Panc1 (cell line): ENCODE results near the gene CTCFL. TPM values are rescaled to one million over a fixed set of nuclear protein-coding genes. Genes with fewer than 3 reads are reported as not detected.

Source experiments
- ATAC-seq: fragments of 200-7000 bp; cut with Tn5 transposase; 2 replicates; pipeline ENCODE4 v1.9.1; 2020; ENCODE audit warnings: mild to moderate bottlenecking, moderate library complexity
- BruUV-seq: library from RNA; stranded (reverse); fragments of 400-500 nt; replicated peaks from 2 replicates; lab custom pipeline; 2021; lab: Mats Ljungman, UMichigan
- CTCF ChIA-PET: fragments of 300-600 bp; sonication (Branson Sonifier 250); formaldehyde crosslinking; loops from one replicate; lab custom pipeline; 2022; ENCODE audit warnings: antibody characterized with exemption; lab: Charles Lee
- POLR2A ChIA-PET: fragments of 300-600 bp; sonication (Branson Sonifier 250); formaldehyde crosslinking; loops from one replicate; lab custom pipeline; 2022; ENCODE audit warnings: antibody characterized with exemption; lab: Charles Lee
- DNase-seq: peaks from one replicate; pipeline ENCODE4 v3.0.0-alpha.2; 2010; ENCODE audit warnings: low read depth, low spot score
- H3K27ac ChIP-seq: 2 replicates; pipeline ENCODE4 v1.5.1; 2011; ENCODE audit warnings: mild to moderate bottlenecking, low read length, inconsistent platforms
- H3K27me3 ChIP-seq: fragments of 200-500 bp; sonication (Bioruptor generic); 2 replicates; pipeline ENCODE4 v1.6.0; 2014; ENCODE audit warnings: low read length, inconsistent platforms; ENCODE audit not compliant: control insufficient read depth, insufficient read depth
- H3K36me3 ChIP-seq: fragments of 200-500 bp; sonication (Bioruptor generic); 2 replicates; pipeline ENCODE4 v1.5.1; 2014; ENCODE audit warnings: inconsistent platforms, mild to moderate bottlenecking, low read length, moderate library complexity; ENCODE audit not compliant: control insufficient read depth, insufficient read depth
- H3K4me1 ChIP-seq: 2 replicates; pipeline ENCODE4 v1.5.1; 2011; ENCODE audit warnings: inconsistent platforms, mild to moderate bottlenecking, low read length, moderate library complexity; ENCODE audit not compliant: control insufficient read depth, insufficient read depth
- H3K4me3 ChIP-seq, 2 experiments: 2 replicates each; pipeline ENCODE4 v1.5.1; 2011 to 2012; ENCODE audit warnings: low read depth in 2 of 2, low read length in 2 of 2, mild to moderate bottlenecking in 2 of 2, inconsistent platforms in 1 of 2, moderate library complexity in 1 of 2
- H3K9me3 ChIP-seq: fragments of 200-500 bp; sonication (Bioruptor generic); 2 replicates; pipeline ENCODE4 v1.5.1; 2014; ENCODE audit warnings: low read depth, mild to moderate bottlenecking, inconsistent platforms, low read length, moderate library complexity; ENCODE audit not compliant: control insufficient read depth, insufficient read depth
- POLR2AphosphoS5 ChIP-seq: IDR thresholded peaks from 2 replicates; pipeline ENCODE4 v1.6.1; 2012; ENCODE audit warnings: mild to moderate bottlenecking, low read depth, low read length, moderate library complexity
- SIN3A ChIP-seq: IDR thresholded peaks from 2 replicates; pipeline ENCODE4 v1.6.1; 2012; ENCODE audit warnings: low read depth, mild to moderate bottlenecking, low read length, moderate library complexity, borderline replicate concordance; ENCODE audit not compliant: insufficient read depth
- TCF7L2 ChIP-seq: IDR thresholded peaks from 2 replicates; pipeline ENCODE4 v1.6.1; 2011; ENCODE audit warnings: mild to moderate bottlenecking, low read depth, low read length, inconsistent platforms
- in situ Hi-C: cut with HindIII; loops from 2 replicates; pipeline ENCODE4 v1.10.0; 2016; ENCODE audit warnings: low sequenced_read_pairs, low pct_unique_long_range_greater_than_20kb
- intact Hi-C: fragments of 100-400 bp; cut with micrococcal nuclease; formaldehyde crosslinking; loops from one replicate; pipeline ENCODE4 v1.10.0; 2022; ENCODE audit not compliant: unreplicated experiment
- total RNA-seq: library from RNA; stranded (reverse); gene quantifications from one replicate; pipeline ENCODE4 v1.2.1, GENCODE V29; 2021; ENCODE audit not compliant: unreplicated experiment
- TF ChIP-seq, protein P1 (sequence below): fragments of 450-650 bp; IDR thresholded peaks from 2 replicates; pipeline ENCODE4 v1.5.1; 2017; ENCODE audit warnings: mild to moderate bottlenecking
- TF ChIP-seq, protein P2 (sequence below), 2 experiments: IDR thresholded peaks; 2 replicates each; pipeline ENCODE4 v1.6.1; 2011 to 2012; ENCODE audit warnings: low read depth in 2 of 2, control low read depth in 1 of 2, low read length in 1 of 2, mild to moderate bottlenecking in 1 of 2, moderate library complexity in 1 of 2; ENCODE audit not compliant: insufficient read depth in 1 of 2

The CTCFL gene
- total RNA-seq, 1 experiment from 2014 or later: 0.05 TPM

DNA sequence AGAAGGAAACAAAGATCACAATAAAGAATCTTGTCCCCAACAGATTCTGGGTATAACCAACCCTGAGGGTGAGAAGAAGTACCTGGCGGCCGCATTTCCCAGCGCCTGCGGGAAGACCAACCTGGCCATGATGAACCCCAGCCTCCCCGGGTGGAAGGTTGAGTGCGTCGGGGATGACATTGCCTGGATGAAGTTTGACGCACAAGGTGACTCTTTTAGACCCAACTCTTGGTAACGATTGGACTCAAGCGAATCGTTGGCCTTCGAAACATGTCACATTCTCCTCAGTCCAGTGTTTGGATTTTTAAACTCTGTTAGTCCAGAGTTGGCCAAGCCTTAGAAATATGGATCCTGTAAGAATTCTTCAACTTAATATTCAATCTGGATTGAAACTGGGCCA, 38.6 kb upstream of the CTCFL start:
- Histone ChIP-seq H3K36me3 (no peaks in the 10 kb centered on the region), H3K4me1 (no peaks in the 10 kb centered on the region), H3K27ac (no peak overlapping the region), H3K4me3 (no peak overlapping the region), H3K27me3 (peaks cover 11% of the 10 kb centered on the region), H3K9me3 (no peaks in the 10 kb centered on the region)
- POLR2A ChIA-PET: no interaction called here
- DNase-seq (no peak), ATAC-seq (no peak)
- intact Hi-C loops: no loop called here
- CTCF ChIA-PET: no interaction called here
- in situ Hi-C loops: no loop called here
- TF ChIP-seq, protein P1, sequence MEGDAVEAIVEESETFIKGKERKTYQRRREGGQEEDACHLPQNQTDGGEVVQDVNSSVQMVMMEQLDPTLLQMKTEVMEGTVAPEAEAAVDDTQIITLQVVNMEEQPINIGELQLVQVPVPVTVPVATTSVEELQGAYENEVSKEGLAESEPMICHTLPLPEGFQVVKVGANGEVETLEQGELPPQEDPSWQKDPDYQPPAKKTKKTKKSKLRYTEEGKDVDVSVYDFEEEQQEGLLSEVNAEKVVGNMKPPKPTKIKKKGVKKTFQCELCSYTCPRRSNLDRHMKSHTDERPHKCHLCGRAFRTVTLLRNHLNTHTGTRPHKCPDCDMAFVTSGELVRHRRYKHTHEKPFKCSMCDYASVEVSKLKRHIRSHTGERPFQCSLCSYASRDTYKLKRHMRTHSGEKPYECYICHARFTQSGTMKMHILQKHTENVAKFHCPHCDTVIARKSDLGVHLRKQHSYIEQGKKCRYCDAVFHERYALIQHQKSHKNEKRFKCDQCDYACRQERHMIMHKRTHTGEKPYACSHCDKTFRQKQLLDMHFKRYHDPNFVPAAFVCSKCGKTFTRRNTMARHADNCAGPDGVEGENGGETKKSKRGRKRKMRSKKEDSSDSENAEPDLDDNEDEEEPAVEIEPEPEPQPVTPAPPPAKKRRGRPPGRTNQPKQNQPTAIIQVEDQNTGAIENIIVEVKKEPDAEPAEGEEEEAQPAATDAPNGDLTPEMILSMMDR: no peak
- no peak for TF ChIP-seq SIN3A
- TF ChIP-seq, protein P2, sequence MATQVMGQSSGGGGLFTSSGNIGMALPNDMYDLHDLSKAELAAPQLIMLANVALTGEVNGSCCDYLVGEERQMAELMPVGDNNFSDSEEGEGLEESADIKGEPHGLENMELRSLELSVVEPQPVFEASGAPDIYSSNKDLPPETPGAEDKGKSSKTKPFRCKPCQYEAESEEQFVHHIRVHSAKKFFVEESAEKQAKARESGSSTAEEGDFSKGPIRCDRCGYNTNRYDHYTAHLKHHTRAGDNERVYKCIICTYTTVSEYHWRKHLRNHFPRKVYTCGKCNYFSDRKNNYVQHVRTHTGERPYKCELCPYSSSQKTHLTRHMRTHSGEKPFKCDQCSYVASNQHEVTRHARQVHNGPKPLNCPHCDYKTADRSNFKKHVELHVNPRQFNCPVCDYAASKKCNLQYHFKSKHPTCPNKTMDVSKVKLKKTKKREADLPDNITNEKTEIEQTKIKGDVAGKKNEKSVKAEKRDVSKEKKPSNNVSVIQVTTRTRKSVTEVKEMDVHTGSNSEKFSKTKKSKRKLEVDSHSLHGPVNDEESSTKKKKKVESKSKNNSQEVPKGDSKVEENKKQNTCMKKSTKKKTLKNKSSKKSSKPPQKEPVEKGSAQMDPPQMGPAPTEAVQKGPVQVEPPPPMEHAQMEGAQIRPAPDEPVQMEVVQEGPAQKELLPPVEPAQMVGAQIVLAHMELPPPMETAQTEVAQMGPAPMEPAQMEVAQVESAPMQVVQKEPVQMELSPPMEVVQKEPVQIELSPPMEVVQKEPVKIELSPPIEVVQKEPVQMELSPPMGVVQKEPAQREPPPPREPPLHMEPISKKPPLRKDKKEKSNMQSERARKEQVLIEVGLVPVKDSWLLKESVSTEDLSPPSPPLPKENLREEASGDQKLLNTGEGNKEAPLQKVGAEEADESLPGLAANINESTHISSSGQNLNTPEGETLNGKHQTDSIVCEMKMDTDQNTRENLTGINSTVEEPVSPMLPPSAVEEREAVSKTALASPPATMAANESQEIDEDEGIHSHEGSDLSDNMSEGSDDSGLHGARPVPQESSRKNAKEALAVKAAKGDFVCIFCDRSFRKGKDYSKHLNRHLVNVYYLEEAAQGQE (IDR thresholded peaks at IDR 0.05; ENCODE audit: insufficient read depth in 1 of 2, low read depth in 2 of 2, low read length in 1 of 2): no peak
- no peak for TF ChIP-seq TCF7L2
- no peak for TF ChIP-seq POLR2AphosphoS5
- BruUV-seq: no TSS peak

DNA sequence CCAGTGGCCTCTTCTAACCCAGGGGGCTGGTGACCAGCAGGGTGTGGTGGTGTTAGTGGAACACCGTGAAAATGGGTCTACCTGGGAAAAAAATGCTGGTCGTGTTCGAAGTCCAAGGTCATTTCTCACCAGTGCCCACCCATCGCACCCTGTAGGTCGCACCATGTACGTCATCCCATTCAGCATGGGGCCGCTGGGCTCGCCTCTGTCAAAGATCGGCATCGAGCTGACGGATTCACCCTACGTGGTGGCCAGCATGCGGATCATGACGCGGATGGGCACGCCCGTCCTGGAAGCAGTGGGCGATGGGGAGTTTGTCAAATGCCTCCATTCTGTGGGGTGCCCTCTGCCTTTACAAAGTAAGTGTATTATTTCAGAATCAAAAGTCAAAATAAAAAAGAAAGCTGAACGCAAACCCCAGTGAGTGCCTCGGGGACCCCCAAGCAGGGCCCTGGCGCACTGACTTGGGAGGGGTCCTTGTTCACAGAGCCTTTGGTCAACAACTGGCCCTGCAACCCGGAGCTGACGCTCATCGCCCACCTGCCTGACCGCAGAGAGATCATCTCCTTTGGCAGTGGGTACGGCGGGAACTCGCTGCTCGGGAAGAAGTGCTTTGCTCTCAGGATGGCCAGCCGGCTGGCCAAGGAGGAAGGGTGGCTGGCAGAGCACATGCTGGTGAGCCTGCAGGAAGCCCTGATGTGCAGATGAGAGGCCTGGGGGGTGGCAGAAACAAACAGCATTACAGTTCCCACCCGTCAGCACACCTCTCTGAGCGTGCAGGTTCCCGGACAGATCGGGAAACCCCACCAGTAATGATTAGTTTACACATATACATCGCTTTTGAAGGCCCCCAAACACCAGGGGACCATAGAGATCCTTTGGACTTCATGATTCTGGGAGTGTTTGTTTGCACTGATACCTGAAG, 37.9 kb upstream of the CTCFL start:
- intact Hi-C loops (no loop called here), in situ Hi-C loops (no loop called here)
- CTCF ChIA-PET: no interaction called here
- ATAC-seq: no peak
- H3K4me3 ChIP-seq: no peak overlapping the region
- POLR2A ChIA-PET: no interaction called here
- no peak for DNase-seq
- no peak overlapping the region for H3K27ac ChIP-seq
- peaks cover 14% of the 10 kb centered on the region for H3K27me3 ChIP-seq
- TF ChIP-seq TCF7L2 (no peak), POLR2AphosphoS5 (no peak), SIN3A (no peak)
- TF ChIP-seq, protein P1: no peak
- TF ChIP-seq, protein P2 (IDR thresholded peaks at IDR 0.05; ENCODE audit: insufficient read depth in 1 of 2, low read depth in 2 of 2, low read length in 1 of 2): no peak
- no peaks in the 10 kb centered on the region for H3K4me1 ChIP-seq
- no peaks in the 10 kb centered on the region for H3K9me3 ChIP-seq
- no peaks in the 10 kb centered on the region for H3K36me3 ChIP-seq
- no TSS peak for BruUV-seq
